ENCODE measurements around the gene SBDS.
"Not testable (repeated sequence)": the region's sequence is repeated elsewhere in the genome, so short reads cannot be mapped to it uniquely, and the experiment has no call there.

Gene SBDS

DNA sequence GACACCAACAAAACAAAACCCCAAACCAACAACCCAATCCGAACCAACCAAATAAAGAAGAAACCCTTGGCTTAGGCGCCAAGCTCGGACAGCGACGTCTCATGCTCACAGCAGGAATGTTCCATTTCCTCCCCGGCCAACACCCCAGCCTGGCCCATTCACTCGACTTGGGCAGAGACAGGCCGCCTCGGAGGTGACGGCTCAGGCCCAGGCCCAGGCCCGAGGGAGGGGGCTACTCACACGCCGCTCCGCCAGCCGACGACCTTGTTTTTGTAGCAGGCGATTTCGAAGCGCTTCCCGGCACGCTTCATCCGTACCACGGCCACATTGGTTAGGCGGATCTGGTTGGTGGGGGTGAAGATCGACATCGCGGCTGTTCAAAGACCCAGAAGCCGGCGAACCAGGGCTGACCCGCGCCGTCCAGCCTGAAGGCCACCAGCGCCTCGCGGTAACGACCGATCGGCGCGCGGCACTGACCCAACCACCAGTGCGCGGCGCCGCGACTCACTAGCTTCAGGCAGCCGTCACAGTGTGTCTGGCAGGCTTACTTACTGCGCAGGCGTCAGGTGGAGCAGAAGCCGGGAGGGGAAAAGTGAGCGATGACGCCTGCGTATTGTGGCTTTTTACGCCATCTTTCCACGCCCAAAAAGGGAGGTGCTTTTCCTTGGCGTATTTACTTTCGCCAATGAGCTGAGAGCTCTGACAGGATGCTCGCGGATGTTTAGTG is at the start of gene SBDS:
Gene SBDS, minus strand, starts transcription at position 537 of the 727 bp plus-strand sequence. Its CDS starts 169 bp downstream, at position 368.
- peak; percentile 99 for DNase-seq

DNA sequence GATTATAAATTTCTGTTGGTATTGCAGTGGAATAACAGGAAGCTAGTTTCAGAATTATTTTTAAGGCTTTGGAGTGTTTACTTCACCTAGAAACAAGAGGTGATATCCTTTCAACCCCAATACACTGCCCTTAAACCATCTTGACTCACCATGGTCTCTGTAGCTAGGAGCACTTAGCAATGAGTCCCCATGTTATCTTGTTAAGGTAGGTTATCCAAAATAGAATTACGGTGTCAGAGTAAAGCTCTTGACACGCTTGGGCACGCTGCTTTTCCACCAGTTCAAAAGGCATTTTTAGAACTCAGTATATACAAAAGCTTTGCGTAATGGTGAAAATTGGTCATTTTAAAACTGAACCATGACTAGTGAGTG is 48.2 kb upstream of the SBDS start:
- DNase-seq, result not testable (repeated sequence)

DNA sequence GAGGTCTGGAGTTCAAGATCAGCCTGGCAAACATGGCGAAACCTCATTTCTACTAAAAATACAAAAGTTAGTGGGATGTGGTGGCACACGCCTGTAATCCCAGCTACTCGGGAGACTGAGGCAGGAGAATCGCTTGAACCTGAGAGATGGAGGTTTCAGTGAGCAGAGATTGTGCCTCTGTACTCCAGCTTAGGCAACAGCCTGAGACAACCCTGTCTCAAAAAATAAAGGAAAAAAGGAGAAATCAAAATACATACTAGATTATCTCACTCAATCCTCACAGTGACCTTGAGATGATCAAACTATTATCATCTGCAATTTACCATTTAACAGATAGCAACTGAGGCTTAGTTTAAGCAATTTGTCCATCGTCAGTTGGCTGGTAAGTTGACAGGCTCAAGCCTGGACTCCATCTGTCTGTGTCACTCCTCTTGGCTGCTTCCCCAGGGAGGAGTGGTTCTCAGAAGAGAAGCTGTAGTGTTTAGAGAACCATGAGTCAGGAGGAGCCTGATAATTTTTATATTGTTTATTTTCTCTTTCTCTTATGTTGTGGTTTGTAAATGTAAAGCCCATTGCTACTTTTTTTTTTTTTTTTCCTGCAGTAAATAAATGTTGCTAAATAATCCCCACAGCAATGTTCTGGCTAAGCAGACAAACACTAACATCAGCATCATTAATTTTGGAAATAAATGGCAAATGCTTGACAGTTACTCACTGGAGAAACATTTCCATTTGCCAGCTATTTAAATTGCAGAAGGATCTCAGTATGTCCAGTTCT is 47.6 kb upstream of the SBDS start:
- DNase-seq, result peak; percentile 23

DNA sequence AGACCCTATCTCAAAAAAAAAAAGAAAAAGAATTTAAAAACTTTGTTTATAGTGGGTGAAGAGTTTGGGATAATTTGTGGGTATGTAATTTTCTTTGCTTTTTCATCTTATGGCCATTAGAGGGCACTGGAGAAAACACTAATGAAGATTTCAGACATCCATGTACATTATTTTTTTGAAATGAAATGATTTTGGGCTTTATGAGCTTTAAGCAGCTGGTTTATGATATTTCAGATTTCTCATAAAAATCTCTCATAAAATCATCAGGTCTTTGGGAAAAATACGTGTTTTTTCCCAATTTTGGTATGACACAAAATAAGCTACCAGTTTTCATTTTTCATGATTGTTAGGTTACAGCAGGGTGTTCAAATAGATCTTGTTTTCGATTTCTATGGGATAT is 45.4 kb upstream of the SBDS start:
- DNase-seq, result peak; percentile 14

DNA sequence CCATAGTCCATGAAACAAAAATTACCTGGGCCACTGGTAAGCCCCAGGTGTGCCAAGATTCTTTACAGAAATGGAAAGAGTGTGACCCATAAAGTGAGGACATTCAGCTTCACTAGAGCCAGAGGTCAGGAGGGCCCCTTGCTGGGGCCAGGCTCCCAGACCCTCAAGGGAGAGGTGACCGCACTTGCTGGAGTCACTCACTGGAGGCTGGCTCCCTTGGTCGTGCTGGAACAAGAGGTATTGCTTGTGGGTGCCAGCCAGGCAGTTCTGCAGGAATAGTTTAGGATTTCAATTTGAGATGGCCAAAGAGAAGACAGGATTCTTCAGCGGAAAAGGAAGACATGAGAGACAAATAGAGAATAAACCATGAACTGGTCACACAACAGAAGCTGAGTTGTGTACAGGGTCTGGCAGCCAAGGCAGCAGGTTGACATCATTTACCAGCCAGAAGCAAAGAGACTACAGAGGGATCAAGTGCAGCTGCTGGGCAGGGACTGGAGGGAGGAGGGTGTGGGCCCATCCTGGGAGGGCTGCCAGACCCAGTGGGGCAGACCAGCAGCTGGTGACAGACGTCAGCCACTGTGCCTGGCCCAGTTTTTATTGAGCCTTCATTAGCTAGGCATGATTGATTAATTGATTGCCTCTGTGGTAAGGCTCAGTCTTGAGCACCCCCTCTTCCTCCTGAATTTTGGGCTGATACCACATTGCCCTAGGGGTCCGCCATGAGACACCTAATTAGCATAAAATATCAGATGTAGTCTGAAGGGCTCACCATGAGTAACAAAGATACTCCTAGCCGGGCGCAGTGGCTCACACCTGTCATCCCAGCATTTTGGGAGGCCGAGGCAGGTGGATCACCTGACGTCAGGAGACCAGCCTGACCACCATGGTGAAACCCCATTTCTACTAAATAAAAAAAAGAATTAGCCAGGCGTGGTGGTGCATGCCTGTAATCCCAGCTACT is 41.3 kb upstream of the SBDS start:
- DNase-seq, result peak; percentile 72

DNA sequence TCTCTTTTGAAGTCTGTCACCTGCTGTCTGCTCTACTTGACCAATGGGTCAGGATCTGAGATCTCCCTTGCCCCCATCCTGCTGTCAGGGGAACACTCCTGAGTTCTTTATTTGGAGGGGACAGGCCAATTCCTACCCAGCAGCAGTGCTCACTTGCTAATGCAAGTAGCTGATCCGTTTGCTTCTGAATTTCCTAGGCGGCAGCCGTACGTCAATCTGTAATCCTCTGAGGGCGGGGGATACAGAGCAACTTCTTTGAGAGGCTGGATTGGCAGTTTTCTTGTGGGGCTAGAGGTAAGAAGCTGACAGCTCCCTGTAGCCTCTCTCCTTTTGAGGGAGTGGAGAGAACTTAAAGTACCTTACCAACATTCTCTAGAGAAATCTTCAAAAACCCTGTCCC is 37.9 kb upstream of the SBDS start:
- DNase-seq, result no peak

DNA sequence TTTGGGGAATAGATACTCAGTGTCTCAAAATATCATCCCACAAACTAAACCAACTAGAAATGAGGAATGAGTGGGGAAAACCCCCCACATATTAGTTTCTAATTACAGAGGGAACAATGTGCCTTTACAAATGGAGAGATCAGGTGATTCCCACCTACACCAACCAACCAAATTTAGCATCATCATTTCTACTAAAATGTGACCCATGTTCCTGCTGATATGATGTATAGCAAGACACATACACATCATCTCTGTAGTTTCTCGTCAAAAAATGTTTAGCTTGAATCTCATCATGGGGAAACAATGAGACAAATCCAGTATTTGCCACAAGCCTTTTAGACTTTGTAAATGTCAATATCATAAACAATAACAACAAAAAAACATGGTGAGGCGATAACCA is 36.3 kb upstream of the SBDS start:
- DNase-seq, result not testable (repeated sequence)

DNA sequence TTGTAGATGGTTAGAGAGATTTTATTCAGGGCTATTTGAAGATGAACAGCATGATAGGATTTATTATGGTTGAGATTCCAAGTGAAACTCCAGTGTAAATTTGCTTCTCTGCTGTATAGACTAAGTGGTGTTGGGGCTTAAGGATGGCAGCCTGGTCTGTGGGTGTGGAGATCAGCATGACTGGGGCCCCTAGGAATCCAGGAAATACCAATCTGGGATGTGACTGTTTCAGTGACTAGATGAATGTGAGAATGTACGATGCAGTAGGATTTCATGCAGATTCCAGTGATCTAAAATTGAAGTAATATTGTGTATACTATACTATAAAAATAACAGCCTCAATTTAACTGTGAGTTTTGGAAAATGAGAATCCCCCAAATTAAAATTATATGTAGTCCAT is 30.1 kb upstream of the SBDS start:
- not testable (repeated sequence) for DNase-seq

DNA sequence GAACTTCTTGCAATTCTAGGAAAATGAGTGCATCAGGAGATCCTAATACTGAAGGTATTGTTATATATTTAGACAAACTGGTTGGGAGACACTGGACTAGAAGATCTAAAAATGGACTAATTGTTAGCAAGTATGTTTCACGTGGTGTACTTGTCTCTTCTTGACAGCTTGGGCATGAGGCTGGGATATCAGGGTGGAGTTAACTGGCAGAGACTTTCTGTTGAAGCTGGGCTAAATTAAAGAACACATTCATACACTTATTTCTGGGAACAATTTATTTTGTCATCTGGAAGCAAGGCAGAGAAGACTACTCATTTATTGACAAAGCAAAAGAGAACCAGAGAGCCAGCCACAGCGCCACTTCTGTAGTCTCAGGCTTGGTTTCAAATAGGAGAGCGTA is 27.1 kb upstream of the SBDS start:
- DNase-seq, result no peak

DNA sequence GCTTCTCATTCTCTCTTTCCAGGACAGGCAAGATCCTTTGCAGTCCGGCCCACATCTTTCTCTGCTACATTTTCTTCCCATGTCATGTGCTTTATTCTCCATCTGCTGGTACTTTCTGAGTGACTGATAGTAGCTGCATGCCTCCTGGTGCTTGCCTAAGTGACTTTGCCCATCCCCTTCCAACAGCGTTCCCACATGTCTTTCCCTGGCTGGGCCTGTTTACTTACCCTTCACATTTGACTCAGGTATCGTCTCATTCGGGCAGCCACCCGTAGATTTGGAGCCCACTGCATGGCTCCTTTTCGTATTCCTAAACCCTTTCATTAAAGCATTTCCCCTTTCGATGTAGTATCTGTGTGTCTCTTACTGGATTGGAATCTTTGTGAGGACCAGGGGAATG is 25.9 kb upstream of the SBDS start:
- no peak for DNase-seq

DNA sequence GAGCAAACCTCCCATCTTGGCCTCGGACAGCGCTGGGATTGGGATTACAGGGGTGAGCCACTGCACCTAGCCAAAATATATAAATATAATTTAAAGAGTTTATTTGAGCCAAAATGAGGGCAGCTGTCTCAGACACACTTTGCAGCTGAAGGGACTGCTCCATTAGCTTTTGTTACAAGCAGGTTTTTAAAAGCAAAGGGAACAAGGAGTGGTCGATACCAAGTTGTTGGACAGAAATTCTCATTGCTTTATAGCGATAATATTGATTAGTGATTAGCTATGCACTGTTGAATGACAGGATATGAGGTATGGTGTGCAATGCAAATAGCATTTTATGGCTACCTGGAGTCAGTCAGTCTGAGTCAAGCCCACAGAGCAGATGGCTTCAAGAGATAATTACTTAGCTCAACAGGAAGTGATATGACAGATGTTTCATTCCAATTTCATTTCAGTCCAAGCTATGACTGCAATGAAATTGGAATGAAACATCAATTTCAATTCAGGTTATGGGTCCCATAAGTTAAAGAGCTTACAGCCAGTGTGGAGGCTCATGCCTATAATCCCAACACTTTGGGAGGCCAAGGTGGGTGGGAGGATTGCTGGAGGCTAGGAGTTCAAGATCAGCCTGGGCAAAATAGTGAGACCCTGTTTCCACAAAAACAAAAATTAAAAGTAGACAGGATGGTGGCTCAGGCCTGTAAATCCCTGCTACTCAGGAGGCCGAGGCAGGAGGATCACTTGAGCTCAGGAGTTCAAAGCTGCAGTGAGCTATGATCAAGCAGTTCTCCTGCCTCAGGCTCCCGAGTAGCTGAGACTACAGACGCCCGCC is 24.4 kb upstream of the SBDS start:
- peak; percentile 41 for DNase-seq

DNA sequence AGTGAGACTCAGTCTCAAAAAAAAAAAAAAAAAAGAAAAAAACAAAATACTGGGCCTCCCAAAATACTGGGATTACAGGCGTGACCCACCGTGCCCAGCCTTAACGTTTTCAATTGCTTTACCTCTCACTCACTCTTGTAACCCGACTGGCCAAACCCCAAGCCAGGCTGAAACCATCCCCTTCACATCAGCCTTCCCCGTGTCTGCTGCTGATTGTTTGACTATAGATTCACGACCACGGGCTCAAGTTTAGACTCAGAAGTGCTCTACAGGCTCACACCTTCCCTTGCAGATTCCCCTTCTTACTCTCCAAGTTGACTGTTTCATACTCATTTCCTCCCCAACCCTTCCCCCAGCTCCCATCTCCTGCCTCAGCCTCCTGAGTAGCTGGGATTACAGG is 23.6 kb upstream of the SBDS start:
- no peak for DNase-seq

DNA sequence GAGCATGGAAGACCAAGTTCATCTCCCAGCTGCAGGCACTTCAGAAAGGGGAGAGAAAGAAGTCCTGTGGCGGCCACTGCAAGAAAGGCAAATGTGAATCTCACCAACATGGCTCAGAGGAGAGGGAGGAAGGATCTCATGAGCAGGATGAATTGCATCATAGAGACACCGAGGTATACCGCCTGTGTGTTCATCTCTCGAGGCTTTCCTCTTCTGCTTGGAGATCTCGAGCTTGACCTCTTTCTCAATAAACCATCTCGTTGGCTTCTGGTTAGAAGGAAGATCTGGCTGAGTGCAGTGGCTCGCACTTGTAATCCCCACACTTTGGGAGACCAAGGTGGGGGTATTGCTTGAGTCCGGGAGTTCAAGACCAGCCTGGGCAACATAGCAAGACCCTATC is 22.6 kb upstream of the SBDS start:
- not testable (repeated sequence) for DNase-seq

DNA sequence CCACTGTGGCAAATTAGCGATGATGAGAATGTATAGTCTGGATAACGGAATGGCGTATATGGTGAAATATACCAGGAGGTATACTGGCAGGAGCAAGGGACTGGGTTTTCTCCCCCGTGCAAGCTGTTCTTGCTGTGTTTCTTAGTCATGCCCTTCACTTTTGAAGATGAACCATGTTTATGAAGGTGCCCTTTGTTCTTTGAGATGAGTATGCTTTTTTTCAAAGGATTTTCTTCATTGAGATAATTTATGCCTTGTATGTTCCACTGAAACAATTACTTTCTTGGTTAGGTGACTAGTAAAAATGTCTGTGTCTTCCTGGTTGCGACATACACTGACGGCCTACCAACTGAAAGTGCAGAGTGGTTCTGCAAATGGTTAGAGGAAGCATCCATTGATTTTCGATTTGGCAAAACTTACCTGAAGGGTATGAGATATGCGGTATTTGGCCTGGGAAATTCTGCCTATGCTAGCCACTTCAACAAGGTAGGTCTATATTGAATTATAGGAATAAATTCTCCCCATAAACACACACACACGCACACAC is 18.8 kb upstream of the SBDS start:
- DNase-seq, result not testable (repeated sequence)

DNA sequence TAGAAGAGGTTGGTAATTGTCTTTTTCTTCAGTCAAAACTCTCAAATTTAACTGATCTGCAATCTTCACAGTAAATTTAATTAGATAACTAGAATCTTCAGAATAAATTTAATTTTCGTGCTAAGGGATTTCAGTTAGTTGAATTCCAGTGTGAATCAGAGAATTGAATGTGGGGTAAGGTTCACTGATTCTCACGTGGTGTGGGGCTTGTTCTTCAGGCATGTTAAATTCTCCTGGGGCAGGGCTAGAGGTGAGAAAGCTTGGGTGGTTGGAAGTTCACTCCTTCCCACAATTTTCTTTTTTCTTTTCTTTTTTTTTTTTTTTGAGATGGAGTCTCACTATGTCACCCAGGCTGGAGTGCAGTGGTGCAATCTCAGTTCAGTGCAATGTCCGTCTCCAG is 14.3 kb upstream of the SBDS start:
- DNase-seq, result not testable (repeated sequence)

DNA sequence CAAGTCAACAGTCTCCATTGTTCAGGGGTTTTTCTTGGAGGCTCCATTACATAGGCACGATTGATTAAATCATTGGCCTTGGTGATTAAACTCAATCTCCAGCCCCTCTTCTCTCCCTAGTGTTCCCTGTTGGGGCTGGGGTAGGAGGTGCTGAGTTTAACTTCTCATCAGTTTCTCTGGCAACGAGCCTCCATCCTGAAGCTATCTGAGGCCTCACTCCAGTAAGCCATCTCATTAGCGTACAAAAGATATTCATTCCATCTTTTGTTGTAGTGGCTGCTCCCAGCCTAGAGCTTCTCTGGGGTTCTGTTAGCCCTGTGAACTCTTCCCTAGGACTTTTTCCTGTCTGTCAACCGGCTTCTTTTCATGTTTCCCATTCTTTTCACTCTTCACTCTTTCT is 12.9 kb upstream of the SBDS start:
- no peak for DNase-seq

DNA sequence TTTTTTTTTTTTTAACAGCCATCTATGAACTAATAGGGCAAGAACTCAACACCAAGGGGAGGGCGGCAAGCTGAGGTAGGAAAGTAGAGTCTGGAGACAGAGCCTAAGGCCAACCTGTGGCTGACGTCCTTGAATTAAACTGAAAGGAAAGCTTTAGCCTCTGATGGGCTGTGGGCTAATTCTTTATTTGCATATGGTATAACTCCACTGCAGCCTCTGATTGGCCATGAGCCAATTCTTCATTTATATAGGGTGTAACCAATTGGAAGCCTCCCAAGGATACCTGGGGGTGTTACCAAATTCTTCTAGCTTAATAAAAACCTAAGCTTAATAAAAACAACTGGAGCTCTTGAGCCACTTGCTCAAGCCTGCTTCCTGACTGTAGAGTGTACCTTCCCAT is 11.6 kb upstream of the SBDS start:
- no peak for DNase-seq

DNA sequence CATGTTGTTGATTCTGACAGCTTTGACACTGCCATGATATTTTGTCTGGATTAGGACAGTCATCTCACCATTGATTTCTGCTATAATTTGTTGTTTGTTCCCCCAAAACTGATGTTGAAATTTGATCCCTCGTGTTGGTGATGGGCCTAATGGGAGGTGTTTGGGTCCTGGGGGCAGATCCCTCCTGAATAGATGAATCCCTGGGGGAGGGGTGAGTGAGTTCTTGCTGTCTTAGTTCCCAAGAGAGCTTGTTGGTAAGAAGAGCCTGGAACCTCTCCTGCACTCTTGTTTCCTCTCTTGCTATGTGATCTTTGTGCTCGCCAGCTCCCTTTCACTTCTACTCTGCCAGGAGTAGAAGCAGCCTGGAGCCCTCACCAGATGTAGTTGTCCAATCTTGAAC is 8.8 kb upstream of the SBDS start:
- not testable (repeated sequence) for DNase-seq

DNA sequence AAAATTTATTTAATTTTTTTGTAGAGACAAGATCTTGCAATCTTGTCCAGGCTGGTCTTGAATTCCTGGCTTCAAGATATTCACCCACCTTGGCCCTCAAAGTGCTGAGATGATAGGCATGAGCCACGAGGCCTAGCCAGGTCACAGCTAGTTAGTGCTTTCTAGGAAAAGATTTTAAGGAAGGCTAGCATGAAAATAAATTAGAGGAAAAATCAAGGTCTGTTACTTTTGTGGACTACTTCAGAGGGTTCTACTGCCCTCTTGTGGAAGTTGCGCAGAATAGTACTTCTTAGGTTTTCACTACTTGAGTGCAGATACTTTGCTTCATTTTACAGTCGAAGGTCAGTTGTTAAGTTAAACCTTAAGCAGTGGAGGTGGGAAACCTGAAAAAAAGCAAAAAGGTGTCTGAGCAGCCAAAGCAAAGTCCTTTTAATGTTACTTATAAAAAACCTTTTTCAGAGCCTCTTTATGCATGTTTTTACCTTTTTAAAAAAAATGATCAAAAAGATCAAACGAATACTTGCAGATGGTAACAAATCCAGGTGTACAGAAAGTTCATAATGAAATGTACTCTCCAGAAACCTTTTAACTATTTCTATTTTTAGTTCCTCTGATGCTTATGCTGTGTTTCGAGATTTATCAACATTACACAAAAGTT is 5.3 kb upstream of the SBDS start:
- not testable (repeated sequence) for DNase-seq

DNA sequence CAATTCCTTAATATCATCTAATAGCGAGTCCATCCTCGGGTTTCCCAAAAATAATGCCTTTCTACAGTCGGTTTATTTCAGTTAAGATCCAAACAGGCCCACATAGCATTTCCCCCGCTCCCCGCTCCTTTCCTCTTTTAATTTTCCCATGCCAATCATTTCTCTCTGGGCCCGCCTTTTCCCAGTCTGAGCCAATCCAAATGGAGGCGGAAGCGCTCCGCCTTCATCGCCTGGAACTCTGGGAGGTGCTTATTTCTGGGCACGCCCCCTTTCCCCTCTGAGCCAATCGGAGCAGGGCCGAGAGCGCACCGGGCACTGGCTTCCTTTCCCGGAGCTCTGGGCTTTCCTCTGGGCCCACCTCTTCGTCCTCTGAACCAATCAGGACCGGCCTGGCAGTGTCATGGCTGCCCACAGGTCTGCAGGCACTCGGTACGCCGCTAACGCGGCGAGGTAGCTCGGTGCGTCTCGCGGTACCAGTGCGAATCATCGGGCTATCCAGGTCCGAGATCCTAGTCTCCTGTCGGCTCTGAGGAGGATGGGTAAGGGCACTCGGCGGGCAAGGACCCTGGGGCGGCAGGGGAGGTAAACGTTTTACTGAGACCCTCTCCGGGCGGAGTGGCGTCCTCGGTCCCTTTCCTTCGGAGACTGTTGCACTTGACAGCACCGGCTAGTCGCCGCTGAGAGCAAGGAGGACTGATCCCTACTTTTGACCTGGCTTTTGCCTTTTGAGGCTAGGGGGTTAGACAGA is 1.2 kb upstream of the SBDS start, which contains the start of gene TYW1:
Gene TYW1, plus strand, starts transcription at position 390 of the 748 bp plus-strand sequence. Its CDS starts 146 bp downstream, at position 536.
- DNase-seq, result peak; percentile 99

DNA sequence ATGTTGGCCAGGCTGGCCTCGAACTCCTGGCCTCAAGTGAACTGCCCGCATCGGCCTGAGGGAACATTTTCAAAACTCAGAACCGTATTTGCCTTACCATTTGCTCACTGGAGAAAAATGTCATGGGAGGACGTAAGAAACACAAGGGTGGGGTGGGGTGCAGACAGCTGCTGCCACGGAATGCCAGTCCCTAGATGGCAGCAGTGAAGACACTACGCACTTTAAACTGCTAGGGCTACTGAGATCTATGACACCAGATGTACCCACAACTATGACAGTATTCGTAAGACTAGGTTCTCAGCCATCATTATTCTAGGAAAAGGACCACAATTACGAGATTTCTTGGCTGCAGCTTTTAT is 716 bp downstream of the SBDS start:
- DNase-seq, result peak; percentile 45

Data from NCI-H1092 treated with DMSO at 0.1 percent for 48 hours (cell line).